ENCODE measurements around the gene GPC6.
A peak's percentile ranks its signal among the peaks of the same experiment; 100 is the strongest.

GRCh38 chr13:94192431-94192975 lies 965.9 kb downstream of the GPC6 start:
- no peak for TF ChIP-seq EZH2 (IDR thresholded peaks at IDR 0.05)
- TF ChIP-seq, protein P1, sequence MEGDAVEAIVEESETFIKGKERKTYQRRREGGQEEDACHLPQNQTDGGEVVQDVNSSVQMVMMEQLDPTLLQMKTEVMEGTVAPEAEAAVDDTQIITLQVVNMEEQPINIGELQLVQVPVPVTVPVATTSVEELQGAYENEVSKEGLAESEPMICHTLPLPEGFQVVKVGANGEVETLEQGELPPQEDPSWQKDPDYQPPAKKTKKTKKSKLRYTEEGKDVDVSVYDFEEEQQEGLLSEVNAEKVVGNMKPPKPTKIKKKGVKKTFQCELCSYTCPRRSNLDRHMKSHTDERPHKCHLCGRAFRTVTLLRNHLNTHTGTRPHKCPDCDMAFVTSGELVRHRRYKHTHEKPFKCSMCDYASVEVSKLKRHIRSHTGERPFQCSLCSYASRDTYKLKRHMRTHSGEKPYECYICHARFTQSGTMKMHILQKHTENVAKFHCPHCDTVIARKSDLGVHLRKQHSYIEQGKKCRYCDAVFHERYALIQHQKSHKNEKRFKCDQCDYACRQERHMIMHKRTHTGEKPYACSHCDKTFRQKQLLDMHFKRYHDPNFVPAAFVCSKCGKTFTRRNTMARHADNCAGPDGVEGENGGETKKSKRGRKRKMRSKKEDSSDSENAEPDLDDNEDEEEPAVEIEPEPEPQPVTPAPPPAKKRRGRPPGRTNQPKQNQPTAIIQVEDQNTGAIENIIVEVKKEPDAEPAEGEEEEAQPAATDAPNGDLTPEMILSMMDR (IDR thresholded peaks at IDR 0.05) = peak; percentile 76

Data from neural progenitor cell (in vitro differentiated cells).